Activated T-cell treated with anti-CD3 and anti-CD28 coated beads, Interleukin-2, amount 50 U/mL, for 72 hours (primary cell): Measurements from ENCODE around the gene DCDC2B. TPM values are rescaled to one million over a fixed set of nuclear protein-coding genes. Genes with fewer than 3 reads are reported as not detected.

Source experiments
- ATAC-seq, 2 donors: fragments of 150-1000 bp; cut with Tn5 transposase; replicated peaks in 1 of 2; 2 replicates each; pipeline ENCODE4 v1.10.0; 2021; ENCODE audit warnings: moderate library complexity in 2 of 2, mild to moderate bottlenecking in 1 of 2
- DNase-seq, 2 donors: peaks; one replicate each; pipeline ENCODE4 v3.0.0; 2021 to 2022; ENCODE audit warnings: mixed read lengths in 1 of 2
- H3K27ac Mint-ChIP-seq: one replicate; pipeline ENCODE4 v1.8.0; 2022; ENCODE audit warnings: mild to moderate bottlenecking, moderate library complexity, mixed read lengths
- H3K27me3 Mint-ChIP-seq: one replicate; pipeline ENCODE4 v1.8.0; 2022; ENCODE audit warnings: low read depth, mixed read lengths
- H3K36me3 Mint-ChIP-seq, 2 donors: one replicate each; pipeline ENCODE4 v1.8.0; 2022; ENCODE audit warnings: mixed read lengths in 2 of 2, mild to moderate bottlenecking in 1 of 2; ENCODE audit not compliant: insufficient read depth in 2 of 2
- H3K4me1 Mint-ChIP-seq: one replicate; pipeline ENCODE4 v1.8.0; 2022; ENCODE audit warnings: low read depth, mixed read lengths
- H3K4me3 Mint-ChIP-seq, 2 donors: one replicate each; pipeline ENCODE4 v1.8.0; 2022; ENCODE audit warnings: mild to moderate bottlenecking in 2 of 2, mixed read lengths in 2 of 2, moderate library complexity in 2 of 2
- H3K9me3 Mint-ChIP-seq, 2 donors: one replicate each; pipeline ENCODE4 v1.8.0; 2022; ENCODE audit warnings: mixed read lengths in 2 of 2
- total RNA-seq, 2 donors: library from RNA; stranded (reverse); gene quantifications; one replicate each; pipeline ENCODE4 v1.2.3, GENCODE V29; 2022

DCDC2B gene
- total RNA-seq, 2 donors from 2014 or later: 0.21 TPM; not detected in 1

GRCh38 chr1:32220746-32221580 is 12.1 kb downstream of the DCDC2B start:
- peaks cover 41% of the 10 kb centered on the region for H3K4me1 Mint-ChIP-seq
- no peaks in the 10 kb centered on the region for H3K9me3 Mint-ChIP-seq

GRCh38 chr1:32221581-32221979 is 12.7 kb downstream of the DCDC2B start:
- DNase-seq: no peak
- ATAC-seq: no peak
- Mint-ChIP-seq H3K27ac (peak overlapping the region; percentile 77), H3K4me1 (peaks cover 36% of the 10 kb centered on the region), H3K9me3 (no peaks in the 10 kb centered on the region), H3K4me3 (peak overlapping the region; percentile 94 to 96), H3K36me3 (peaks cover 6 to 10% of the 10 kb centered on the region in 2 donors), H3K27me3 (no peaks in the 10 kb centered on the region)

More at GRCh38 chr1:32220746-32221580, 12.1 kb downstream of the DCDC2B start:
- Mint-ChIP-seq H3K27me3 (no peaks in the 10 kb centered on the region), H3K36me3 (peaks cover 6 to 10% of the 10 kb centered on the region in 2 donors), H3K27ac (peak overlapping the region; percentile 77), H3K4me3 (peak overlapping the region; percentile 94 to 96)
- ATAC-seq (no peak), DNase-seq (no peak)

GRCh38 chr1:32221980-32222755 is 13.3 kb downstream of the DCDC2B start, which contains the start of the genes EIF3I and TMEM234:
Gene EIF3I (plus strand): TSS chr1:32222407. CDS start chr1:32222442, 35 bp downstream.
Gene TMEM234 (minus strand): TSS chr1:32222353. CDS start chr1:32222322, 31 bp downstream.
- peak; percentile 92 to 93 for DNase-seq
- Mint-ChIP-seq H3K27ac (peak within 1 kb of the TSS; percentile 94), H3K36me3 (peaks cover 6 to 10% of the 10 kb centered on the region in 2 donors), H3K4me1 (peaks cover 34% of the 10 kb centered on the region), H3K9me3 (no peaks in the 10 kb centered on the region), H3K4me3 (peak within 1 kb of the TSS; percentile 94 to 96), H3K27me3 (no peaks in the 10 kb centered on the region)
- peak; percentile 98 for ATAC-seq

GRCh38 chr1:32223683-32224082 is 14.8 kb downstream of the DCDC2B start:
- ATAC-seq (no peak), DNase-seq (no peak)
- peaks cover 41% of the 10 kb centered on the region for H3K4me1 Mint-ChIP-seq
- H3K4me3 Mint-ChIP-seq: peak overlapping the region; percentile 94 to 96
- H3K9me3 Mint-ChIP-seq: no peaks in the 10 kb centered on the region
- peaks cover 12 to 21% of the 10 kb centered on the region in 2 donors for H3K36me3 Mint-ChIP-seq
- peak overlapping the region; percentile 94 for H3K27ac Mint-ChIP-seq
- no peaks in the 10 kb centered on the region for H3K27me3 Mint-ChIP-seq

GRCh38 chr1:32224285-32224684 is 15.4 kb downstream of the DCDC2B start:
- Mint-ChIP-seq H3K4me3 (peak overlapping the region; percentile 94 to 96), H3K27ac (peak overlapping the region; percentile 94), H3K9me3 (no peaks in the 10 kb centered on the region), H3K36me3 (peaks cover 12 to 24% of the 10 kb centered on the region in 2 donors), H3K27me3 (no peaks in the 10 kb centered on the region), H3K4me1 (peaks cover 41% of the 10 kb centered on the region)
- DNase-seq: no peak
- no peak for ATAC-seq

DNA sequence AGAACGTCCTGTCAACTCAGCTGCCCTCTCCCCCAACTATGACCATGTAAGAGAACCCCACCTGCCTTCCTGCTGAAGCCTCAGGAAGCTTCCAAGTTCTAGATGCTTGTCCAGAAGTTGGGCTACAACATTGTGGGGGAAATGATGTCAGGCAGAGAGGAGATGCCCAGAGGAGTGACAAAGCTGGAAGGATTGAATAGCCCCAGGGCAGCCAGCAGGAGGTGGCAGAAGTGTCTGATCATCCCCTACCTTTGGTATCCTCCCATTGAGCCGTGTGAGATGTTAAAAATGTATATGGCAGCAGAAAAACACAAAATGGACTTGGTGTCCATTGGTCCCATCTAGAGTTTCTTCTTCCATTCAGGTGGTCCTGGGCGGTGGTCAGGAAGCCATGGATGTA is 19.9 kb downstream of the DCDC2B start:
- DNase-seq (no peak), ATAC-seq (no peak)
- H3K4me1 Mint-ChIP-seq: peaks cover 14% of the 10 kb centered on the region
- H3K36me3 Mint-ChIP-seq: peaks cover 12 to 27% of the 10 kb centered on the region in 2 donors
- no peak overlapping the region for H3K4me3 Mint-ChIP-seq
- no peaks in the 10 kb centered on the region for H3K9me3 Mint-ChIP-seq
- H3K27ac Mint-ChIP-seq: no peak overlapping the region
- H3K27me3 Mint-ChIP-seq: no peaks in the 10 kb centered on the region

- Mint-ChIP-seq H3K4me1 (peaks cover 7% of the 10 kb centered on the region), H3K9me3 (no peaks in the 10 kb centered on the region), H3K36me3 (peaks cover 6 to 17% of the 10 kb centered on the region in 2 donors), H3K4me3 (no peak overlapping the region), H3K27ac (no peak overlapping the region), H3K27me3 (no peaks in the 10 kb centered on the region)
- ATAC-seq: no peak
- DNase-seq: no peak
These were observed 23.0 kb downstream of the DCDC2B start for GRCh38 chr1:32231843-32232432.

GRCh38 chr1:32232558-32233304 is 23.8 kb downstream of the DCDC2B start:
- Mint-ChIP-seq H3K4me1 (peaks cover 2% of the 10 kb centered on the region), H3K27me3 (no peaks in the 10 kb centered on the region), H3K27ac (no peak overlapping the region)

GRCh38 chr1:32234792-32235191 is 25.9 kb downstream of the DCDC2B start:
- Mint-ChIP-seq H3K27ac (no peak overlapping the region), H3K27me3 (no peaks in the 10 kb centered on the region), H3K9me3 (no peaks in the 10 kb centered on the region), H3K4me3 (no peak overlapping the region), H3K36me3 (peaks cover 0 to 3% of the 10 kb centered on the region in 2 donors), H3K4me1 (no peaks in the 10 kb centered on the region)
- DNase-seq (no peak), ATAC-seq (no peak)

More at GRCh38 chr1:32232558-32233304, 23.8 kb downstream of the DCDC2B start:
- no peak for ATAC-seq
- H3K9me3 Mint-ChIP-seq: no peaks in the 10 kb centered on the region
- no peak overlapping the region for H3K4me3 Mint-ChIP-seq
- H3K36me3 Mint-ChIP-seq: peaks cover 4 to 12% of the 10 kb centered on the region in 2 donors
- DNase-seq: no peak

- Mint-ChIP-seq H3K4me1 (peaks cover 18% of the 10 kb centered on the region), H3K4me3 (peak overlapping the region; percentile 90 to 92), H3K27ac (no peak overlapping the region), H3K9me3 (no peaks in the 10 kb centered on the region), H3K27me3 (no peaks in the 10 kb centered on the region), H3K36me3 (no peaks in the 10 kb centered on the region)
- DNase-seq (no peak), ATAC-seq (no peak)
These were observed 30.4 kb downstream of the DCDC2B start for GRCh38 chr1:32239337-32239736.

- Mint-ChIP-seq H3K4me3 (peak overlapping the region; percentile 90 to 92), H3K27ac (no peak overlapping the region), H3K36me3 (no peaks in the 10 kb centered on the region), H3K4me1 (peaks cover 18% of the 10 kb centered on the region), H3K9me3 (no peaks in the 10 kb centered on the region), H3K27me3 (no peaks in the 10 kb centered on the region)
- ATAC-seq (no peak), DNase-seq (no peak)
These were observed 30.9 kb downstream of the DCDC2B start for GRCh38 chr1:32239790-32240139.

GRCh38 chr1:32240140-32240951 is 31.5 kb downstream of the DCDC2B start:
- peak; percentile 66 to 69 for DNase-seq
- no peaks in the 10 kb centered on the region for H3K9me3 Mint-ChIP-seq

More at GRCh38 chr1:32240140-32240951, 31.5 kb downstream of the DCDC2B start:
- H3K27ac Mint-ChIP-seq: no peak overlapping the region
- H3K36me3 Mint-ChIP-seq: no peaks in the 10 kb centered on the region
- peak; percentile 73 to 74 for ATAC-seq
- H3K4me1 Mint-ChIP-seq: peaks cover 20% of the 10 kb centered on the region
- peak overlapping the region; percentile 90 to 92 for H3K4me3 Mint-ChIP-seq
- no peaks in the 10 kb centered on the region for H3K27me3 Mint-ChIP-seq
